ENCODE measurements around the gene AKR1C1. TPM values are rescaled to one million over a fixed set of nuclear protein-coding genes. Genes with fewer than 3 reads are reported as not detected.
"Not testable (repeated sequence)": the region's sequence is repeated elsewhere in the genome, so short reads cannot be mapped to it uniquely, and the experiment has no call there.

AKR1C1 gene
- total RNA-seq, 1 donor from 2014 or later = 18.4 TPM

DNA sequence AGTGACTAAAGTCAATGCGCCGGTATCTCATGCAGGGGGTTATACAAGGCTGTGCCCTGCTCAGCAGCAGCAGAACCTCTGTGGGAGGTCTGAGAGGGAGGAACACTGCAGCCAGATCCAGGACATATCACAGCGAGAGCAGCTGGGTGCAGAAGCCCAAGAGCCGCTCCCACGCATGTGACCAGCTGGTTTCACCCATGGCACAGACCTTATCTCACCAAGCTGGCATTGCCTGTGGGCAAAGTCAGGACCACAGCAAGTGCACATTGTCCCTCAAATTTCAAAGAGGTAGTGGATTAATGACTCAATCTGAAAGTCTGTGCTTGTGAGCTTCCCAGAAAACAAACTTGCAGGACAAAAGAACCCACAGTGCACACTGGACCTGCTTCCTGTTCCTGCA lies 31.6 kb upstream of the AKR1C1 start:
- Histone ChIP-seq H3K4me3 (no peak overlapping the region), H3K27ac (no peak overlapping the region), H3K4me1 (no peaks in the 10 kb centered on the region), H3K9me3 (peaks cover 0 to 13% of the 10 kb centered on the region in 2 donors), H3K36me3 (no peaks in the 10 kb centered on the region), H3K27me3 (no peaks in the 10 kb centered on the region)
- intact Hi-C loops (cut with DNase I) = no loop called here
- no peak for TF ChIP-seq CTCF (IDR thresholded peaks at IDR 0.05)
- DNase-seq (ENCODE audit: low spot score in 2 of 2) = no peak

DNA sequence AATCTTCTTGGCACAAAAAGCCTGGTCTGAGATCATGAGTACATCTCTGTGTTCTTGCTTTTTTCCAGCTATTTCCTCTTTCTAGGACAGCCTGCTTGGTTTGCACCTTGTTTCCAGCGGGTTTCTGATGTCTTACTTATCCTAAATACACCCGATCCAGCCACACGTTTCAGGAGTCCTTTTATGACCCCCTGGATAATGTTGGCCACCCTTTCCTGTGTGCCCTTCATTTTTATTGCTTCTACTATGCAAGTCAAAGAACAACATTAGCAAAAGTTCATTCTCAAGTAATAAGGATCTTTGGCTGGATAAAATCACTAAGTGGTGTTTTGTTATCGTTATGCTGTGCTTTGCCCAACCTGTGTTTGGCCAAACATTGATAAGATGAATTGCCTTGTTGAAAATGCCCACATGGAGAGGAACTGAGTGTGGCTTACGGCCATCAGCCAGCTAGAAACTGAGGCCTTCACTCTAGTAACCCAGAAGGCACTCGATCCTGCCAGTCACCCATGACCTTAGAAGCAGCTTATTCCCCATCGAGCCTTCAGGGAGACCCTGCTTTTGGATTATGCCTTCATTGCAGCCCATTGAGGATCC lies 28.7 kb upstream of the AKR1C1 start:
- DNase-seq (ENCODE audit: low spot score in 2 of 2) = no peak
- Histone ChIP-seq H3K27ac (no peak overlapping the region), H3K4me1 (no peaks in the 10 kb centered on the region), H3K36me3 (no peaks in the 10 kb centered on the region), H3K4me3 (no peak overlapping the region), H3K27me3 (no peaks in the 10 kb centered on the region), H3K9me3 (no peaks in the 10 kb centered on the region)
- intact Hi-C loops (cut with DNase I) = no loop called here
- no peak for TF ChIP-seq CTCF (IDR thresholded peaks at IDR 0.05)

DNA sequence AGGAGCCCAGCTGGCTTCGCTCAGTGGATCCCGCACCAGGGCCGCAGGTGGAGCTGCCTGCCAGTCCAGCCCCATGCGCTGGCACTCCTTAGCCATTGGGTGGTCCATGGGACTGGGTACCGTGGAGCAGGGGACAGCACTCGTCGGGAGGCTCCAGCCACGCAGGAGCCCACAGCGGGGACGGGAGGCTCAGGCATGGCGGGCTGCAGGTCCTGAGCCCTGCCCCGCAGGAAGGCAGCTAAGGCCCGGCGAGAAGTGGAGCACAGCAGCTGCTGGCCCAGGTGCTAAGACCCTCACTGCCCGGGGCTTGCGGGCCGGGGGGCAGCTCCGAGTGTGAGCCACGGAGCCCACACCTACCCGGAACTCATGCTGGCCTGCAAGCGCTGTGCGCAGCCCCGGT lies 25.9 kb upstream of the AKR1C1 start:
- Histone ChIP-seq H3K4me1 (peaks cover 4 to 13% of the 10 kb centered on the region in 2 donors), H3K27me3 (no peaks in the 10 kb centered on the region), H3K4me3 (no peak overlapping the region), H3K27ac (no peak overlapping the region), H3K9me3 (no peaks in the 10 kb centered on the region), H3K36me3 (no peaks in the 10 kb centered on the region)
- intact Hi-C loops (cut with DNase I) = loop anchor here (5.0 kb wide), 1 partner anchor 70 kb away; no protein-coding TSS in a partner anchor
- TF ChIP-seq CTCF (IDR thresholded peaks at IDR 0.05) = no peak
- no peak for DNase-seq (ENCODE audit: low spot score in 2 of 2)

DNA sequence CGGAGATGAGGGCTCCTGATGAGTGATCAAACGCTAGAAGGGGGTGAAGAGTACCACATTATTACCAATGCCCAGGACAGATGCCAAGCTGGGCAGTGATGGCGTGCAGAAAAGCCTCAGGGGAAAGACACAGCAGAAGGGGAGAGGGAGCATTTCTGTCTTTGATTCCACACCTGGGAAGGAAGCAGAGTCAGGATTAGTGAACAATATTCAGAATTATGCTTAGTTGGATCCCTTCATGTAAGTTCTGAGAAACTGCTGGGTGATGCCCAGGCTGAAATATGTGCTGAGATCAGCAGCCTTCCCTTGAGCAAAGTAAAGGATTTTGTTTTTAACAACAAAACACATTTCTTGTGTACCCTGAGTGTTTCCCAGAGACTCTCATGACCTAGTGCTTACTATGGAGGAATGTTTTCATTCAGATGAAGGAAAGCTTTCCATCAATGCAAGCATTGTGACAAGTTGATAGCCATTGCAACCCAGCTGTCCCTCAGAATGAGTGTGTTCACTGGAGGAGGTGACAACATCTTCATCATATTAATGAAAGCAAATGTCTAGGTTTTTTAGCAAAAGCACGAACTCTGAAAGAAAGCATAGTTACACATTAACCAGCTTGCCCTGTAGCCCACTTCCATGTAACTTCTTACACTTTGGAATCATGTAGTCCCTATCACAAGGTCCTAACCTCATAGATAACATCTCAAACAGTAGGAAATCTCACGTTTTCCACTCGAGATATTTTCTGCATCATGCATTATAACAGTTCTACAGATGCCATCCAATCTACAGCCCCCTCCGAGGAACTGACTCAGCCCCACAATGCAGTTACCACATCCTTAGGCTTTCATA lies 23.8 kb upstream of the AKR1C1 start:
- Histone ChIP-seq H3K4me1 (peaks cover 12 to 28% of the 10 kb centered on the region in 2 donors), H3K4me3 (no peak overlapping the region), H3K27ac (peak overlapping the region in 1 of 2 donors; percentile 94), H3K27me3 (no peaks in the 10 kb centered on the region), H3K36me3 (no peaks in the 10 kb centered on the region), H3K9me3 (no peaks in the 10 kb centered on the region)
- no peak for DNase-seq (ENCODE audit: low spot score in 2 of 2)
- TF ChIP-seq CTCF (IDR thresholded peaks at IDR 0.05) = no peak
- intact Hi-C loops (cut with DNase I) = loop anchor here (5.0 kb wide), 2 partner anchors 37 to 72 kb away; no protein-coding TSS in a partner anchor

GRCh38 chr10:4940073-4940428 lies 23.2 kb upstream of the AKR1C1 start:
- DNase-seq (ENCODE audit: low spot score in 2 of 2); H3K4me3 ChIP-seq; H3K27me3 ChIP-seq; H3K36me3 ChIP-seq; H3K9me3 ChIP-seq: not testable (repeated sequence)
- peak overlapping the region in 1 of 2 donors; percentile 94 for H3K27ac ChIP-seq
- intact Hi-C loops (cut with DNase I) = loop anchor here (5.0 kb wide), 1 partner anchor 38 kb away; no protein-coding TSS in a partner anchor
- H3K4me1 ChIP-seq = peaks cover 12 to 28% of the 10 kb centered on the region in 2 donors

GRCh38 chr10:4940909-4941308 lies 22.3 kb upstream of the AKR1C1 start:
- H3K27me3 ChIP-seq; H3K4me3 ChIP-seq; H3K9me3 ChIP-seq; H3K36me3 ChIP-seq; DNase-seq (ENCODE audit: low spot score in 2 of 2): not testable (repeated sequence)
- peaks cover 12 to 29% of the 10 kb centered on the region in 2 donors for H3K4me1 ChIP-seq
- H3K27ac ChIP-seq = peak overlapping the region; percentile 91 to 94
- intact Hi-C loops (cut with DNase I) = loop anchor here (5.0 kb wide), 1 partner anchor 39 kb away; no protein-coding TSS in a partner anchor
